OCI-LY1 (cell line): ENCODE measurements around the gene GPR18.
A peak's percentile ranks its signal among the peaks of the same experiment; 100 is the strongest.

Source experiments
- H2AFZ ChIP-seq: fragments of 200-600 bp; sonication (generic), shearing (Covaris generic); 2 replicates; pipeline ENCODE4 v1.6.0; 2014; ENCODE audit warnings: antibody characterized with exemption, mild to moderate bottlenecking, low read length
- H3F3A ChIP-seq: fragments of 200-600 bp; sonication (generic), shearing (Covaris generic); 2 replicates; pipeline ENCODE4 v1.6.0; 2014; ENCODE audit warnings: mild to moderate bottlenecking, antibody characterized with exemption, low read length, moderate library complexity; ENCODE audit not compliant: insufficient read depth
- H3K27ac ChIP-seq: fragments of 200-600 bp; sonication (generic); 2 replicates; pipeline ENCODE4 v1.5.1; 2014; ENCODE audit warnings: low read length, mixed run types, mild to moderate bottlenecking, low read depth; ENCODE audit not compliant: poor library complexity, severe bottlenecking
- H3K27me3 ChIP-seq: fragments of 200-600 bp; sonication (generic); 2 replicates; pipeline ENCODE4 v1.6.0; 2014; ENCODE audit warnings: antibody characterized with exemption, mild to moderate bottlenecking, low read length, moderate library complexity; ENCODE audit not compliant: insufficient read depth
- H3K36me3 ChIP-seq: fragments of 200-600 bp; sonication (generic); 2 replicates; pipeline ENCODE4 v1.6.1; 2014; ENCODE audit warnings: mild to moderate bottlenecking, antibody characterized with exemption, low read length, moderate library complexity, mixed read lengths; ENCODE audit not compliant: insufficient read depth
- H3K4me1 ChIP-seq: fragments of 200-600 bp; sonication (generic); 2 replicates; pipeline ENCODE4 v1.5.1; 2014; ENCODE audit warnings: mild to moderate bottlenecking, low read length, moderate library complexity; ENCODE audit not compliant: insufficient read depth, severe bottlenecking
- H3K4me2 ChIP-seq: fragments of 200-600 bp; sonication (generic), shearing (Covaris generic); 2 replicates; pipeline ENCODE4 v1.6.1; 2014; ENCODE audit warnings: low read length
- H3K4me3 ChIP-seq: fragments of 200-600 bp; sonication (generic); 2 replicates; pipeline ENCODE4 v1.5.1; 2014; ENCODE audit warnings: low read length, low read depth, mild to moderate bottlenecking, mixed read lengths; ENCODE audit not compliant: poor library complexity, severe bottlenecking
- H3K79me2 ChIP-seq: fragments of 200-600 bp; shearing (Covaris generic); 2 replicates; pipeline ENCODE4 v1.6.1; 2016; ENCODE audit warnings: mixed run types, low read length, mixed read lengths; ENCODE audit not compliant: insufficient read depth
- H3K9ac ChIP-seq: fragments of 200-600 bp; sonication (generic), shearing (Covaris generic); 2 replicates; pipeline ENCODE4 v1.6.1; 2014; ENCODE audit warnings: mild to moderate bottlenecking, low read length, mixed read lengths
- H3K9me2 ChIP-seq: fragments of 200-600 bp; sonication (generic), shearing (Covaris generic); 2 replicates; pipeline ENCODE4 v1.6.1; 2014; ENCODE audit warnings: low read depth, mild to moderate bottlenecking, low read length, mixed read lengths
- H3K9me3 ChIP-seq: fragments of 200-600 bp; shearing (Covaris generic); 2 replicates; pipeline ENCODE4 v1.6.1; 2014; ENCODE audit warnings: low read length, mixed read lengths
- H4K20me1 ChIP-seq: fragments of 200-600 bp; sonication (generic), shearing (Covaris generic); 2 replicates; pipeline ENCODE4 v1.6.0; 2016; ENCODE audit warnings: mild to moderate bottlenecking, low read length; ENCODE audit not compliant: insufficient read depth
- CTCF ChIP-seq: fragments of 200-600 bp; sonication (generic), shearing (Covaris generic); IDR thresholded peaks from 2 replicates; pipeline ENCODE4 v1.5.1; 2017; ENCODE audit warnings: mild to moderate bottlenecking, antibody characterized with exemption, low read length, moderate library complexity, mixed read lengths
- EZH2 ChIP-seq: fragments of 200-600 bp; sonication (generic), shearing (Covaris generic); IDR thresholded peaks from 2 replicates; pipeline ENCODE4 v1.8.0; 2017; ENCODE audit warnings: borderline replicate concordance, mixed run types, mild to moderate bottlenecking, antibody characterized with exemption, low read length, moderate library complexity, mixed read lengths

GPR18 gene

DNA sequence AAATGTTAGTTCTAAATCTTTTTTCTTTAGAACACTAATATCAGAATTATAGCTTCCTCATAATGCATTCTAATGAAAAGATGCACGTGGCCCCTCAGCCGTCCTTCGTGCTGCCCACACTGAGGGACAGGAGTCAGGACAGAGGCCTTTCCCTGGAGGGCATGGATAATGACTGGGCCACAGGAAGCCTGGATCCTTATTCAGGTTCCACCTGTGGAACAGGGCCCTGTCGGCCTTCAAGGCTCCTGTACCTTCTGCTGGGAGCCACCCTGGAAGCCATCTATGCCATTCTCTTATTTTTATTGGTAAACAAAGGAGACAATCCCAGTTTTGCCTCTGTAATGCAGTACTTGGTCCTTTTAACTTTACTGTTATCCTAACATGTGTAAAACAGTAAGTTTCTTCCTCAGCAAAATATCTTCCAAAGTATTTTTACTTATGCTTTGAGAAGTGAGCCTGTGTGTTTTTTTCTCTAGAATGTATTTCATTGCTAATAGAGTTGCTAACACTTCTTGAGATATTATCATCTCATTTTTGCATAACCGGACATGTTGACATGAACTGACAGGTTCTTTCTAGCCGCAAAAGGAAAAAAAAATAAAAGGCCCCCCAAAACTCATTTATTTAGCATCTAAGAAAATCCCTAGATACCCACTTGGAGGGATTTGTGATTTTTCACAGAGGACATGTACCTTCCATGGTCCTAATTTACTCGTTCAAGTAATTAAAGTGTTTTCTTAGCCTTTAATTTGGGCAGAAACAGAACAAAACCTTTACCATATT lies 43.1 kb upstream of the GPR18 start:
- H3K9me2 ChIP-seq: no peaks in the 10 kb centered on the region
- peaks cover 11% of the 10 kb centered on the region; the same call in 1 of the 2 replicates for H4K20me1 ChIP-seq
- no peak overlapping the region for H2AFZ ChIP-seq
- H3K4me2 ChIP-seq: peak overlapping the region; percentile 67
- no peaks in the 10 kb centered on the region for H3K9me3 ChIP-seq
- H3K4me1 ChIP-seq: peaks cover 90% of the 10 kb centered on the region
- peaks cover 18% of the 10 kb centered on the region; the same call in 1 of the 2 replicates for H3F3A ChIP-seq
- peak overlapping the region; percentile 3; the same call in 1 of the 2 replicates for H3K9ac ChIP-seq
- peaks cover 100% of the 10 kb centered on the region for H3K79me2 ChIP-seq
- TF ChIP-seq EZH2: no peak
- no peak for TF ChIP-seq CTCF
- H3K27me3 ChIP-seq: no peaks in the 10 kb centered on the region
- peaks cover 92% of the 10 kb centered on the region for H3K36me3 ChIP-seq
- H3K4me3 ChIP-seq: peak overlapping the region; percentile 92
- peak overlapping the region; percentile 85 for H3K27ac ChIP-seq

DNA sequence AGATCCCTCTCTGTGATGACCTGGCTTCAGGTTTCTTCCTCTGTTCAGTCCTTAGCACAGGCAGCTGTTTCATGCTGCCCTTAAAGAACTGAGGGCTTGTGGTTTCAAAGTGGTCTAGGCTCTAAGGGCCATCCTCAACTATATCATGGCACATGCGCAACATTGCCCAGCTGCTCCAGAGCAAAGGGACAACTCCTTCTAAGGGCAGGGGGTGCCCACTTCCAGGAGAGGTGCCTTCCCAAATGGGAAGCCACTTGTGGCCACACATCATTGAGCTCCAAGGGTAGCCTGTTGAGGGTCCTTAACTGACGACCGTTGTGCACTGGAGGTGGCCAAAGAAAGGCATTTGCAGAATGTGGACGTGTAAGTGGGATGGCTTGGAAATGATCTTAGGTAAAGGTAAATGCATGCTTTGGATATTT lies 41.8 kb upstream of the GPR18 start:
- peak overlapping the region; percentile 2; the same call in 1 of the 2 replicates for H3K9ac ChIP-seq

DNA sequence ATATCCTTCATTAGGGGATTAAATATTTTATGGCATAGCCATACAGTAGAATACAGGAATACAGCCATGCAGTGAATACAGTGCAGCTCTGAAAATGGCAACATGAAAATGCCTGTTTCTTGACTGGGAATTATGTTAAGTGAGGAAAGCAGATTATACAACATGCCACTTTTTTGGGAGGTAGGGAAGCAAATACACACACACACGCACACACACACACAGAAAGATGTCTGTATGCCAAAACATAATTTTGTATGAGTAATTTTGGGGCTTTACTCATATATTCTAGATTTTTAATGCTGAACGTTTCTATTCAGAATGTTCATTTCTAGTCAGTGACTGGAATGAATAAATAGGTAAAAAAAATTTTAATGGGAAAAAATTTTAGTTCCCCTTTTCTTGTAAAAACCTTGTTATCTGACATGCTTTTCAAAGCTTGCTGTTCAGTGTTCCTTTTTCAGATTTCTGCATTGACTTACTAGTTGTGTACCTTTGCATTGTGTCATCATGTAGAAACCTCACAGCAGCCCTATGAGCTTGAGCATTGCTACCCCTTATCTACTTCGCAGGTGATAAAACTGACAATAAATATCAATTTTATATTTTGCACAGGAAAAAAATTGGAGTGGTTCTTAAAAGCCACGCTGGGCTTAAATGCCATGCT lies 41.2 kb upstream of the GPR18 start:
- Histone ChIP-seq H3K9me3 (no peaks in the 10 kb centered on the region), H3K4me1 (peaks cover 83% of the 10 kb centered on the region), H3K36me3 (peaks cover 92% of the 10 kb centered on the region), H3F3A (peaks cover 28% of the 10 kb centered on the region), H2AFZ (no peak overlapping the region), H3K9me2 (no peaks in the 10 kb centered on the region), H3K4me2 (peak overlapping the region; percentile 45), H4K20me1 (peaks cover 14% of the 10 kb centered on the region; the same call in 1 of the 2 replicates), H3K27me3 (no peaks in the 10 kb centered on the region), H3K4me3 (peak overlapping the region; percentile 17), H3K79me2 (peaks cover 99% of the 10 kb centered on the region), H3K27ac (peak overlapping the region; percentile 46), H3K9ac (peak overlapping the region; percentile 4; the same call in 1 of the 2 replicates)
- no peak for TF ChIP-seq CTCF

More for the DNA sequence above, 41.8 kb upstream of the GPR18 start:
- Histone ChIP-seq H3K27me3 (no peaks in the 10 kb centered on the region), H3F3A (peaks cover 24% of the 10 kb centered on the region), H4K20me1 (peaks cover 14% of the 10 kb centered on the region; the same call in 1 of the 2 replicates), H3K4me1 (peaks cover 88% of the 10 kb centered on the region), H2AFZ (no peak overlapping the region), H3K27ac (peak overlapping the region; percentile 46), H3K9me3 (no peaks in the 10 kb centered on the region), H3K79me2 (peaks cover 100% of the 10 kb centered on the region), H3K4me3 (peak overlapping the region; percentile 17), H3K36me3 (peaks cover 92% of the 10 kb centered on the region), H3K4me2 (peak overlapping the region; percentile 45), H3K9me2 (no peaks in the 10 kb centered on the region)
- TF ChIP-seq EZH2: no peak
- TF ChIP-seq CTCF: no peak
